ENCODE measurements around the gene CCAR1.
"Not testable (repeated sequence)": the region's sequence is repeated elsewhere in the genome, so short reads cannot be mapped to it uniquely, and the experiment has no call there.

Gene CCAR1

DNA sequence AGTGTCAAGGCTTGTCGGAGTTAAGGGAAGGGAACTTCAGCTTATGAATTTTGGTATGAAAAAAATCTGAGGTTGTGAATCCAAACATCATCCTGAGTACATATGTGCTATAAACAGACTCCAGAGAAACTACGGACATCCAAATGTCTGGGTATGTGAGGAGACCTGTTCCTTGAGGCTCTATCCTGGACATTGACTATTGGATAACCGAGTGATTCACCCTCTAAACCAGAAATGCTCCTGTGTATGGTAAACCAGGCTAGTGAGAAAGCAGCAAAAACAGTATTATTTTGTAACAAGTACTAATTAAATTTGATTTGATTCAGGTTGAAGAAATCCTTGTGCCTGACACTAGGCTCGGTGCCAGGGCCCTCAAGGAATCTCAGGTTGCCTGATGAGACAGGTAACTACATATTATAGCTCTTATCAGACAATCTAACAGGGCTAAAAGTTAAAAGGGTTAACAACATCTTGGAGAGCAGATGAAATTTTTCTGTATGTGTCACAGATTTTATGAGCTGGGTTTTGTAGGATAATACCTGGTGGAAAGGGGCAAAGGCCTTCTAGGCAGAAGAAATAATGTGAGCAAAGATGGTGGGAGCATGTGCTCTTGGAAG is 95.9 kb downstream of the CCAR1 start:
- DNase-seq (ENCODE audit: low spot score), result no peak

DNA sequence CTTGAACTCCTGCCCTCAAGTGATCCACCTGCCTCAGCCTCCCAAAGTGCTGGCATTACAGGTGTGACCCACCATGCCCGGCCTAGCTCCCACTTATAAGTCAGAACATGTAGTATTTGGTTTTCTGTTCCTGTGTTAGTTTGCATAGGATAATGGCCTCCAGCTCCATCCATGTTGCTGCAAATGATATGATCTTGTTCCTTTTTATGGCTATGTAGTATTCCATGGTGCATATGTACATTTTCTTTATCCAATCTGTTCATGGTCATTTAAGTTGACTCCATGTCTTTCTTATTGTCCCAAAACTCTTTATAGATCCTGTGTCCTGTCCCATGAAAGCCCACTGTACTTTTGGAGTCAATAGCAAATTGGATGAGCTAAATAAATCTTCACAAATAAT is 99.3 kb downstream of the CCAR1 start:
- not testable (repeated sequence) for H3K27ac ChIP-seq

More for the DNA sequence above, 95.9 kb downstream of the CCAR1 start:
- H3K27ac ChIP-seq, result no peak overlapping the region
- H3K4me3 ChIP-seq, result no peak overlapping the region
- TF ChIP-seq, protein P1, sequence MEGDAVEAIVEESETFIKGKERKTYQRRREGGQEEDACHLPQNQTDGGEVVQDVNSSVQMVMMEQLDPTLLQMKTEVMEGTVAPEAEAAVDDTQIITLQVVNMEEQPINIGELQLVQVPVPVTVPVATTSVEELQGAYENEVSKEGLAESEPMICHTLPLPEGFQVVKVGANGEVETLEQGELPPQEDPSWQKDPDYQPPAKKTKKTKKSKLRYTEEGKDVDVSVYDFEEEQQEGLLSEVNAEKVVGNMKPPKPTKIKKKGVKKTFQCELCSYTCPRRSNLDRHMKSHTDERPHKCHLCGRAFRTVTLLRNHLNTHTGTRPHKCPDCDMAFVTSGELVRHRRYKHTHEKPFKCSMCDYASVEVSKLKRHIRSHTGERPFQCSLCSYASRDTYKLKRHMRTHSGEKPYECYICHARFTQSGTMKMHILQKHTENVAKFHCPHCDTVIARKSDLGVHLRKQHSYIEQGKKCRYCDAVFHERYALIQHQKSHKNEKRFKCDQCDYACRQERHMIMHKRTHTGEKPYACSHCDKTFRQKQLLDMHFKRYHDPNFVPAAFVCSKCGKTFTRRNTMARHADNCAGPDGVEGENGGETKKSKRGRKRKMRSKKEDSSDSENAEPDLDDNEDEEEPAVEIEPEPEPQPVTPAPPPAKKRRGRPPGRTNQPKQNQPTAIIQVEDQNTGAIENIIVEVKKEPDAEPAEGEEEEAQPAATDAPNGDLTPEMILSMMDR (IDR thresholded peaks at IDR 0.05), result no peak

DNA sequence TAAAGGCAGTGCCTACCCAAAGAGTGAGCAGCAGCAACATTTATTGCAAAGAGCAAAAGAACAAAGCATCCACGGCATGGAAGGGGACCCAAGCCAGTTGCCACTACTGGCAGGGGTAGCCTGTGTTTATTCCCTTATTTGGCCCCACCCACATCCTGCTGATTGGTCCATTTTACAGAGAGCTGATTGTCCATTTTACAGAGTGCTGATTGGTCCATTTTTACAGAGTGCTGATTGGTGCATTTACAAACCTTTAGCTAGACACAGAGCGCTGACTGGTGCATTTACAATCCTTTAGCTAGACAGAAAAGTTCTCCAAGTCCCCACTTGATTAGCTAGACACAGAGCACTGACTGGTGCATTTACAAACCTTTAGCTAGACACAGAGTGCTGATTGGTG is 101.6 kb downstream of the CCAR1 start:
- not testable (repeated sequence) for H3K4me3 ChIP-seq; H3K27ac ChIP-seq; DNase-seq (ENCODE audit: low spot score)

More for the DNA sequence above, 99.3 kb downstream of the CCAR1 start:
- H3K4me3 ChIP-seq; DNase-seq (ENCODE audit: low spot score): not testable (repeated sequence)

- peak; percentile 75 for DNase-seq (ENCODE audit: low spot score)
- TF ChIP-seq, protein P1 (IDR thresholded peaks at IDR 0.05), result no peak
- Histone ChIP-seq H3K27ac (no peak within 1 kb of the TSS), H3K4me3 (peak within 1 kb of the TSS; percentile 71)
These were observed 105.9 kb downstream of the CCAR1 start, which contains the start of gene STOX1 for GRCh38 chr10:68826764-68827591. TSS of gene STOX1 (plus strand) at chr10:68827531. CDS start at chr10:68827624, 93 bp downstream.

- not testable (repeated sequence) for H3K27ac ChIP-seq; DNase-seq (ENCODE audit: low spot score)
- H3K4me3 ChIP-seq, result peak overlapping the region; percentile 69
These were observed 106.5 kb downstream of the CCAR1 start for GRCh38 chr10:68827592-68827959.

GRCh38 chr10:68828083-68828601 is 107.1 kb downstream of the CCAR1 start:
- H3K27ac ChIP-seq; DNase-seq (ENCODE audit: low spot score): not testable (repeated sequence)
- H3K4me3 ChIP-seq, result peak overlapping the region; percentile 71

DNA sequence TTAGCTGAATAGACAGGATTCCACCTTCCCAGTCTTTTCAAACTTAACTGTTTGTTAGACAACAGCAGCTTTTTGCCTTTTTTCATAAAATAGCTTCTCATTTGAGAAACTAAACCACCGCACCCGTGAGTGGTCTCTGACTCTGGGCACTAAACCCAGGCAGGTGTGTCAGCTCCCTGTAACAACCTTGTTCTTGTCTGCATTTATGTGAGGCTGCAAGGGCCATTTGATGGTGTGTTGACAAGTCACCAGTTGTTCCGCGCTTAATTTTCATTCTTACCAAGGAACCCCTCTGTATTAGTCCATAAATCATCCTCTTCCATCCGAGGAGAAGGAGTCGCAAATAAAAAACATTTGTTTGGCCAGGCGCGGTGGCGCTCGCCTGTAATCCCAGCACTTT is 107.8 kb downstream of the CCAR1 start:
- no peak for DNase-seq (ENCODE audit: low spot score)
- Histone ChIP-seq H3K4me3 (no peak overlapping the region), H3K27ac (no peak overlapping the region)
- TF ChIP-seq, protein P1 (IDR thresholded peaks at IDR 0.05), result no peak

- TF ChIP-seq, protein P1 (IDR thresholded peaks at IDR 0.05), result no peak
- DNase-seq (ENCODE audit: low spot score), result no peak
- H3K27ac ChIP-seq, result no peak overlapping the region
- no peak overlapping the region for H3K4me3 ChIP-seq
These were observed 108.5 kb downstream of the CCAR1 start for GRCh38 chr10:68829521-68829920.

GRCh38 chr10:68829952-68830351 is 108.9 kb downstream of the CCAR1 start:
- Histone ChIP-seq H3K27ac (no peak overlapping the region), H3K4me3 (no peak overlapping the region)
- TF ChIP-seq, protein P1 (IDR thresholded peaks at IDR 0.05), result no peak
- DNase-seq (ENCODE audit: low spot score), result no peak
